WI38 (cell line): ENCODE data around the gene COX14.
"Not testable (repeated sequence)": the region's sequence is repeated elsewhere in the genome, so short reads cannot be mapped to it uniquely, and the experiment has no call there.

Experiments used
- H3K4me3 ChIP-seq: 2 replicates; pipeline ENCODE4 v1.5.1; 2011; ENCODE audit warnings: low read depth, mild to moderate bottlenecking, control low read depth, low read length
- CTCF ChIP-seq: IDR thresholded peaks from 2 replicates; pipeline ENCODE4 v1.5.1; 2012; ENCODE audit warnings: low read depth, mild to moderate bottlenecking, control low read depth, low read length

Gene COX14

GRCh38 chr12:50142993-50143392, 31.0 kb downstream of the COX14 start:
- no peak for TF ChIP-seq CTCF
- H3K4me3 ChIP-seq, result no peak overlapping the region

- H3K4me3 ChIP-seq, result no peak overlapping the region
- no peak for TF ChIP-seq CTCF
These were observed 33.4 kb downstream of the COX14 start for GRCh38 chr12:50145439-50145838.

GRCh38 chr12:50147281-50147680, 35.2 kb downstream of the COX14 start:
- no peak for TF ChIP-seq CTCF
- H3K4me3 ChIP-seq, result no peak overlapping the region

- not testable (repeated sequence) for H3K4me3 ChIP-seq
These were observed 36.0 kb downstream of the COX14 start for GRCh38 chr12:50148011-50148410.

GRCh38 chr12:50149311-50149710, 37.3 kb downstream of the COX14 start:
- no peak overlapping the region for H3K4me3 ChIP-seq
- TF ChIP-seq CTCF, result no peak

- H3K4me3 ChIP-seq, result no peak overlapping the region
- TF ChIP-seq CTCF, result no peak
These were observed 39.1 kb downstream of the COX14 start for GRCh38 chr12:50151047-50151687.

GRCh38 chr12:50154947-50155346, 42.9 kb downstream of the COX14 start:
- H3K4me3 ChIP-seq, result not testable (repeated sequence)

GRCh38 chr12:50156641-50157040, 44.6 kb downstream of the COX14 start:
- H3K4me3 ChIP-seq, result no peak overlapping the region
- TF ChIP-seq CTCF, result no peak

- no peak for TF ChIP-seq CTCF
These were observed 45.2 kb downstream of the COX14 start for GRCh38 chr12:50157259-50157658.

More at GRCh38 chr12:50157259-50157658, 45.2 kb downstream of the COX14 start:
- no peak overlapping the region for H3K4me3 ChIP-seq
